ENCODE data around the gene TXNL4B. TPM values are rescaled to one million over a fixed set of nuclear protein-coding genes. Genes with fewer than 3 reads are reported as not detected.
"Not testable (repeated sequence)": the region's sequence is repeated elsewhere in the genome, so short reads cannot be mapped to it uniquely, and the experiment has no call there.

The TXNL4B gene
- polyA plus RNA-seq, 2 donors: 4.5 to 6.0 TPM

DNA sequence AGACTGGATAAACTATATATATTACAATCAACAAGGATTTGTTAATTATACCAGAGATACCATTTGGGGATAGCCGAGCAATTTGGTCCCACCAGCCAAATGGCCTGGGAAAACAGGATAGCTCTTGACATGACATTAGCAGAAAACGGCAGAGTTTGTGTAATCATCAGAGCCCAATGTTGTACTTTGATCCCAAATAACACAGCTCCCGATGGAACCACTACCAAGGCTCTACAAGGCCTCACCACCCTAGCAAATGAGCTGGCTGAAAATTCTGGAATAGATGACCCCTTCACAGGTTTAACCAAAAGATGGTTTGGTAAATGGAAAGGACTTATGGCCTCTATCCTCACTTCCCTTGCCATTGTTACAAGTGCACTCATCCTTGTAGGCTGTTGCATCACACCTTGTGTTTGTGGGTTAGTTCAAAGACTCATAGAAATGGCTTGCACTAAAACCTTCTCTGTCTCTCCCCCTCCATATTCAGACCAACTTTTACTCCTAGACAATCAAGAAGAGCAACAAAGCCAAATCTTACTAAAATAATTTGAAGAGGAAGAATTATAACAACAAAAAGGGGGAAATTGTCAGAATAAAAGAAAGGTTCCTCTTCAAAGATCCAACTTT is 9.5 kb downstream of the TXNL4B start:
- H3K36me3 ChIP-seq (ENCODE audit: control insufficient read depth in 2 of 2, insufficient read depth in 2 of 2, low read length in 1 of 2): peaks cover 8 to 16% of the 10 kb centered on the region in 2 donors
- no peak overlapping the region for H3K27ac ChIP-seq (ENCODE audit: low read depth in 2 of 2, low read length in 1 of 2)

DNA sequence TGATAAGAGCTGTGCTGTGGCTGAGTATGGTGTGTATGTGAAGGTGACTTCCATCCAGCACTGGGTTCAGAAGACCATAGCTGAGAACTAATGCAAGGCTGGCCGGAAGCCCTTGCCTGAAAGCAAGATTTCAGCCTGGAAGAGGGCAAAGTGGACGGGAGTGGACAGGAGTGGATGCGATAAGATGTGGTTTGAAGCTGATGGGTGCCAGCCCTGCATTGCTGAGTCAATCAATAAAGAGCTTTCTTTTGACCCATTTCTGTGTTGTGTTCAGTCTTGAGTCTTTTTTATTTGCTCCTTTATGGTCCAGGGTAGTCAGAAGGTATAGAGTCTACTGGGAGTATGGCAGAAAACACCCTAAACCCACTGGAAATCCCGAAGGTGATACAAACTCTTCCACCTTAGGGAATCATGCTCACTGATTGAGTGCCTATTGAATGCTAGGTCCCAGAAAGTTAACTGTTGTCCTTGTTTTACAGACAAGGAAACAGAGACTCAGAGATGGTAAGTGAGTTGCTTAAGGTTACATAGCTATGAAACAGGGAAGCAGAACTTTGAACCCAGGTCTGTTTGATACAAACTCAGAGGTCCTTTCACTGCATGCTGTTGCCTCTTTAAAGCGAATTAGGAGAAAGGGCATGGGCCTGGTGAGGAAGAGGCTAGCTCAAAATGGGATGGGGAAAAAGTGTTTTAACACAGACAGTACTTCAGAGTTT is 16.3 kb downstream of the TXNL4B start:
- not testable (repeated sequence) for H3K4me3 ChIP-seq (ENCODE audit: low read depth in 1 of 2, low read length in 2 of 2); H3K36me3 ChIP-seq (ENCODE audit: control insufficient read depth in 2 of 2, insufficient read depth in 2 of 2, low read length in 1 of 2); H3K27ac ChIP-seq (ENCODE audit: low read depth in 2 of 2, low read length in 1 of 2); H3K9me3 ChIP-seq (ENCODE audit: control insufficient read depth in 2 of 2, insufficient read depth in 1 of 2, low read depth in 1 of 2, low read length in 1 of 2); H3K4me1 ChIP-seq (ENCODE audit: control insufficient read depth in 2 of 2, insufficient read depth in 2 of 2, low read length in 1 of 2); H3K27me3 ChIP-seq (ENCODE audit: control insufficient read depth in 1 of 2, insufficient read depth in 2 of 2, low read length in 2 of 2)
- WGBS, 2 donors: 96 to 97% methylated on average over 2 of the region's 5 CpGs

More for the DNA sequence above, 9.5 kb downstream of the TXNL4B start:
- H3K4me1 ChIP-seq (ENCODE audit: control insufficient read depth in 2 of 2, insufficient read depth in 2 of 2, low read length in 1 of 2): peaks cover 0 to 1% of the 10 kb centered on the region in 2 donors
- H3K9me3 ChIP-seq (ENCODE audit: control insufficient read depth in 2 of 2, insufficient read depth in 1 of 2, low read depth in 1 of 2, low read length in 1 of 2): peaks cover 0 to 10% of the 10 kb centered on the region in 2 donors
- H3K27me3 ChIP-seq (ENCODE audit: control insufficient read depth in 1 of 2, insufficient read depth in 2 of 2, low read length in 2 of 2): no peaks in the 10 kb centered on the region
- no peak overlapping the region for H3K4me3 ChIP-seq (ENCODE audit: low read depth in 1 of 2, low read length in 2 of 2)
- 49 to 64% methylated on average over 3 of the region's 3 CpGs for WGBS, 2 donors

- H3K4me1 ChIP-seq (ENCODE audit: control insufficient read depth in 2 of 2, insufficient read depth in 2 of 2, low read length in 1 of 2); H3K27ac ChIP-seq (ENCODE audit: low read depth in 2 of 2, low read length in 1 of 2); H3K4me3 ChIP-seq (ENCODE audit: low read depth in 1 of 2, low read length in 2 of 2); H3K9me3 ChIP-seq (ENCODE audit: control insufficient read depth in 2 of 2, insufficient read depth in 1 of 2, low read depth in 1 of 2, low read length in 1 of 2); H3K27me3 ChIP-seq (ENCODE audit: control insufficient read depth in 1 of 2, insufficient read depth in 2 of 2, low read length in 2 of 2); H3K36me3 ChIP-seq (ENCODE audit: control insufficient read depth in 2 of 2, insufficient read depth in 2 of 2, low read length in 1 of 2): not testable (repeated sequence)
- 71 to 75% methylated on average over 2 of the region's 6 CpGs for WGBS, 2 donors
These were observed 18.4 kb downstream of the TXNL4B start for GRCh38 chr16:72075067-72075466.

GRCh38 chr16:72073560-72074230 is 19.7 kb downstream of the TXNL4B start:
- no peaks in the 10 kb centered on the region for H3K9me3 ChIP-seq (ENCODE audit: control insufficient read depth in 2 of 2, insufficient read depth in 1 of 2, low read depth in 1 of 2, low read length in 1 of 2)
- no peaks in the 10 kb centered on the region for H3K4me1 ChIP-seq (ENCODE audit: control insufficient read depth in 2 of 2, insufficient read depth in 2 of 2, low read length in 1 of 2)
- no peak overlapping the region for H3K27ac ChIP-seq (ENCODE audit: low read depth in 2 of 2, low read length in 1 of 2)
- H3K27me3 ChIP-seq (ENCODE audit: control insufficient read depth in 1 of 2, insufficient read depth in 2 of 2, low read length in 2 of 2): no peaks in the 10 kb centered on the region
- 72 to 76% methylated on average over 8 of the region's 8 CpGs for WGBS, 2 donors
- H3K4me3 ChIP-seq (ENCODE audit: low read depth in 1 of 2, low read length in 2 of 2): no peak overlapping the region
- peaks cover 2 to 6% of the 10 kb centered on the region in 2 donors for H3K36me3 ChIP-seq (ENCODE audit: control insufficient read depth in 2 of 2, insufficient read depth in 2 of 2, low read length in 1 of 2)

- no peaks in the 10 kb centered on the region for H3K27me3 ChIP-seq (ENCODE audit: control insufficient read depth in 1 of 2, insufficient read depth in 2 of 2, low read length in 2 of 2)
- WGBS, 2 donors: 45 to 59% methylated on average over 12 of the region's 12 CpGs
- H3K4me3 ChIP-seq (ENCODE audit: low read depth in 1 of 2, low read length in 2 of 2): no peak overlapping the region
- no peaks in the 10 kb centered on the region for H3K4me1 ChIP-seq (ENCODE audit: control insufficient read depth in 2 of 2, insufficient read depth in 2 of 2, low read length in 1 of 2)
- H3K36me3 ChIP-seq (ENCODE audit: control insufficient read depth in 2 of 2, insufficient read depth in 2 of 2, low read length in 1 of 2): peaks cover 0 to 3% of the 10 kb centered on the region in 2 donors
- no peaks in the 10 kb centered on the region for H3K9me3 ChIP-seq (ENCODE audit: control insufficient read depth in 2 of 2, insufficient read depth in 1 of 2, low read depth in 1 of 2, low read length in 1 of 2)
- H3K27ac ChIP-seq (ENCODE audit: low read depth in 2 of 2, low read length in 1 of 2): no peak overlapping the region
These were observed 20.7 kb downstream of the TXNL4B start for GRCh38 chr16:72072514-72073342.

- Histone ChIP-seq H3K36me3 (ENCODE audit: control insufficient read depth in 2 of 2, insufficient read depth in 2 of 2, low read length in 1 of 2) (no peaks in the 10 kb centered on the region), H3K4me1 (ENCODE audit: control insufficient read depth in 2 of 2, insufficient read depth in 2 of 2, low read length in 1 of 2) (no peaks in the 10 kb centered on the region), H3K4me3 (ENCODE audit: low read depth in 1 of 2, low read length in 2 of 2) (no peak overlapping the region), H3K9me3 (ENCODE audit: control insufficient read depth in 2 of 2, insufficient read depth in 1 of 2, low read depth in 1 of 2, low read length in 1 of 2) (no peaks in the 10 kb centered on the region), H3K27ac (ENCODE audit: low read depth in 2 of 2, low read length in 1 of 2) (no peak overlapping the region), H3K27me3 (ENCODE audit: control insufficient read depth in 1 of 2, insufficient read depth in 2 of 2, low read length in 2 of 2) (no peaks in the 10 kb centered on the region)
- WGBS, 2 donors: 44 to 64% methylated on average over 4 of the region's 4 CpGs
These were observed 24.5 kb downstream of the TXNL4B start for GRCh38 chr16:72068930-72069329.

- Histone ChIP-seq H3K36me3 (ENCODE audit: control insufficient read depth in 2 of 2, insufficient read depth in 2 of 2, low read length in 1 of 2) (no peaks in the 10 kb centered on the region), H3K27me3 (ENCODE audit: control insufficient read depth in 1 of 2, insufficient read depth in 2 of 2, low read length in 2 of 2) (no peaks in the 10 kb centered on the region), H3K27ac (ENCODE audit: low read depth in 2 of 2, low read length in 1 of 2) (no peak overlapping the region), H3K4me1 (ENCODE audit: control insufficient read depth in 2 of 2, insufficient read depth in 2 of 2, low read length in 1 of 2) (no peaks in the 10 kb centered on the region), H3K4me3 (ENCODE audit: low read depth in 1 of 2, low read length in 2 of 2) (no peak overlapping the region), H3K9me3 (ENCODE audit: control insufficient read depth in 2 of 2, insufficient read depth in 1 of 2, low read depth in 1 of 2, low read length in 1 of 2) (no peaks in the 10 kb centered on the region)
- 6 to 7% methylated on average over 1 of the region's 1 CpG for WGBS, 2 donors
These were observed 26.7 kb downstream of the TXNL4B start for GRCh38 chr16:72066747-72067146.

DNA sequence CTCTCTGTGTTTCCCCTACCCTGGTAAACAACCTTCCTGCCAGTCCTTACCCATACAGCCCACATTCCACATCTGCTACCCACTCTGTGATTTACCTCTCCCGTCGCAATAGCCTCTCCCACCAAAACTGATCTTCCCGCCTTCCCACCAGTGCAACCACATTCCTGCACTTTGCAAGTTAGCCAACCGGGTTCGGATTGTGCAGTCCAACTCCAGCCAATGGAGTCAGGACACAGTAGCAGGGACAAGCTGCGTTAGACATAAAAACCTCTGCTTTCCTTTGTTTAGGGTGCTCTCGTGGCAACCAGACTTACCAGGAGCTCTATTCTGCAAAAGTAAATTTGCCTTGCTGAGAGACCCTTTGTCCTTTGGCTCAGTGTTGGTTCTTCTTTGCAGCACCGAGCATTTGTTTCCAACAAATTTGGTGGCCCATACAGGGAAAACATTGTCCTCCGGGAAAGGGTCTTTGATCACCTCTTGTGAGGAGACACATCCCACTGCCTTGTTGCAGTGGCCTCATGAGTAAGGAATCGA is 29.0 kb downstream of the TXNL4B start:
- H3K9me3 ChIP-seq (ENCODE audit: control insufficient read depth in 2 of 2, insufficient read depth in 1 of 2, low read depth in 1 of 2, low read length in 1 of 2): no peaks in the 10 kb centered on the region
- 90 to 93% methylated on average over 10 of the region's 10 CpGs for WGBS, 2 donors
- no peak overlapping the region for H3K27ac ChIP-seq (ENCODE audit: low read depth in 2 of 2, low read length in 1 of 2)
- no peaks in the 10 kb centered on the region for H3K4me1 ChIP-seq (ENCODE audit: control insufficient read depth in 2 of 2, insufficient read depth in 2 of 2, low read length in 1 of 2)
- H3K27me3 ChIP-seq (ENCODE audit: control insufficient read depth in 1 of 2, insufficient read depth in 2 of 2, low read length in 2 of 2): no peaks in the 10 kb centered on the region
- no peak overlapping the region for H3K4me3 ChIP-seq (ENCODE audit: low read depth in 1 of 2, low read length in 2 of 2)
- no peaks in the 10 kb centered on the region for H3K36me3 ChIP-seq (ENCODE audit: control insufficient read depth in 2 of 2, insufficient read depth in 2 of 2, low read length in 1 of 2)

DNA sequence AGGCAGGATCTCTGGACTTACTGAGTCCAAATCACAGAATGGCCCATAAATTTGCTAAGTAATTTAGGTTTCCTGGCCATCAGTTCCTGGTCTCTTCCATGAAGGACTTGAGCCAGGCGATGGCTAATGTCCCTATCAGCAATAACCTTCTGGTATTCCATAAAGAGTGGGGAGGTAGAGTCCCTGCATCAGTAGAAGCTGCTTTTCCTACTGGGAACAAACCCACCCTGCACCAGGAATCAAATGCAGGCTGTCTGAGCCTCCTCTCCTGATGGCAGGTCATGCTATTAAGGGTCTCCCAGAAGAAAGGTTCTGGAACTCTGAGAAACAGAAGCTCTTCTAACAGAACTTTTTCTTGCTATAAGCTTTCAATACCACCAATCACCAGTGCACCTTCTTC is 31.9 kb downstream of the TXNL4B start:
- H3K27me3 ChIP-seq (ENCODE audit: control insufficient read depth in 1 of 2, insufficient read depth in 2 of 2, low read length in 2 of 2): no peaks in the 10 kb centered on the region
- H3K9me3 ChIP-seq (ENCODE audit: control insufficient read depth in 2 of 2, insufficient read depth in 1 of 2, low read depth in 1 of 2, low read length in 1 of 2): no peaks in the 10 kb centered on the region
- H3K36me3 ChIP-seq (ENCODE audit: control insufficient read depth in 2 of 2, insufficient read depth in 2 of 2, low read length in 1 of 2): no peaks in the 10 kb centered on the region
- no peak overlapping the region for H3K27ac ChIP-seq (ENCODE audit: low read depth in 2 of 2, low read length in 1 of 2)
- H3K4me1 ChIP-seq (ENCODE audit: control insufficient read depth in 2 of 2, insufficient read depth in 2 of 2, low read length in 1 of 2): no peaks in the 10 kb centered on the region
- H3K4me3 ChIP-seq (ENCODE audit: low read depth in 1 of 2, low read length in 2 of 2): no peak overlapping the region
- WGBS, 2 donors: 93 to 97% methylated on average over 1 of the region's 1 CpG

Measured in esophagus (tissue), 2 donors.